ENCODE results near the gene LSM11. TPM values are rescaled to one million over a fixed set of nuclear protein-coding genes. Genes with fewer than 3 reads are reported as not detected.

LSM11 gene
- total and polyA plus RNA-seq, 12 donors = 0.66 to 2.2 (median 1.6) TPM

- Histone ChIP-seq H3K36me3 (no peaks in the 10 kb centered on the region), H3K4me1 (peaks cover 0 to 5% (median 0%) of the 10 kb centered on the region in 9 donors), H3K27ac (no peak overlapping the region), H3K4me3 (no peak overlapping the region), H3K27me3 (no peaks in the 10 kb centered on the region), H3K9me3 (peaks cover 0 to 7% (median 0%) of the 10 kb centered on the region in 11 donors)
- intact Hi-C loops (cut with DNase I) = no loop called here
- no peak for TF ChIP-seq CTCF (IDR thresholded peaks at IDR 0.05)
- 86 to 87% methylated on average over 10 of the region's 10 CpGs for WGBS, 2 donors
- ATAC-seq (no peak), DNase-seq (no peak)
These were observed 28.6 kb downstream of the LSM11 start for GRCh38 chr5:157772127-157772526.

- ATAC-seq = no peak
- WGBS, 2 donors = 66 to 67% methylated on average over 8 of the region's 8 CpGs
- no peak overlapping the region for H3K4me3 ChIP-seq
- no peak for DNase-seq
- H3K36me3 ChIP-seq = peaks cover 0 to 8% (median 0%) of the 10 kb centered on the region in 9 donors
- no peaks in the 10 kb centered on the region for H3K9me3 ChIP-seq
- no peak for TF ChIP-seq CTCF (IDR thresholded peaks at IDR 0.05)
- no peaks in the 10 kb centered on the region for H3K4me1 ChIP-seq
- H3K27me3 ChIP-seq = no peaks in the 10 kb centered on the region
- no peak overlapping the region for H3K27ac ChIP-seq
- intact Hi-C loops (cut with DNase I) = no loop called here
These were observed 34.8 kb downstream of the LSM11 start for GRCh38 chr5:157778121-157778805.

GRCh38 chr5:157779221-157779620, 35.7 kb downstream of the LSM11 start:
- H3K27ac ChIP-seq = no peak overlapping the region
- no peaks in the 10 kb centered on the region for H3K9me3 ChIP-seq
- peaks cover 0 to 16% (median under 1%) of the 10 kb centered on the region in 9 donors for H3K36me3 ChIP-seq
- WGBS, 2 donors = 90 to 93% methylated on average over 6 of the region's 6 CpGs
- no peaks in the 10 kb centered on the region for H3K27me3 ChIP-seq
- H3K4me3 ChIP-seq = no peak overlapping the region
- ATAC-seq (no peak), DNase-seq (no peak)
- TF ChIP-seq CTCF (IDR thresholded peaks at IDR 0.05) = no peak
- intact Hi-C loops (cut with DNase I) = no loop called here
- no peaks in the 10 kb centered on the region for H3K4me1 ChIP-seq

- peaks cover 0 to 81% (median 22%) of the 10 kb centered on the region in 9 donors for H3K36me3 ChIP-seq
- intact Hi-C loops (cut with DNase I) = no loop called here
- no peak for DNase-seq
- H3K27ac ChIP-seq = no peak overlapping the region
- no peak overlapping the region for H3K4me3 ChIP-seq
- WGBS, 2 donors = 94% methylated on average over 3 of the region's 3 CpGs
- TF ChIP-seq CTCF (IDR thresholded peaks at IDR 0.05) = no peak
- no peaks in the 10 kb centered on the region for H3K9me3 ChIP-seq
- no peaks in the 10 kb centered on the region for H3K27me3 ChIP-seq
- ATAC-seq = no peak
- no peaks in the 10 kb centered on the region for H3K4me1 ChIP-seq
These were observed 42.3 kb downstream of the LSM11 start for GRCh38 chr5:157785801-157786200.
